HepG2 (cell line): ENCODE results near the gene ENO1. TPM values are rescaled to one million over a fixed set of nuclear protein-coding genes. Genes with fewer than 3 reads are reported as not detected.

Experiments
- DMTF1 ChIP-seq: sonication (generic); formaldehyde crosslinking; IDR thresholded peaks from 2 replicates; pipeline ENCODE4 v1.4.0; 2020; ENCODE audit warnings: mild to moderate bottlenecking, missing genetic modification reagents
- FOXA3 ChIP-seq: IDR thresholded peaks from 2 replicates; pipeline ENCODE4 v1.6.1; 2016; ENCODE audit warnings: missing genetic modification reagents, missing compliant biosample characterization
- FOXP1 ChIP-seq, 2 experiments: fragments of 450-650 bp in 1 of 2; IDR thresholded peaks; 2 replicates each; pipeline ENCODE4 v1.6.1; 2017 to 2018; ENCODE audit warnings: antibody characterized with exemption in 1 of 2
- IKZF4 ChIP-seq: sonication (generic); formaldehyde crosslinking; IDR thresholded peaks from 2 replicates; pipeline ENCODE4 v1.5.1; 2020; ENCODE audit warnings: borderline replicate concordance, mild to moderate bottlenecking, low read depth, missing genetic modification reagents; ENCODE audit errors: not compliant biosample characterization
- MIER3 ChIP-seq: IDR thresholded peaks from 2 replicates; pipeline ENCODE4 v1.6.1; 2016; ENCODE audit warnings: missing compliant biosample characterization, borderline replicate concordance
- REXO4 ChIP-seq: sonication (generic); formaldehyde crosslinking; IDR thresholded peaks from 2 replicates; pipeline ENCODE4 v1.8.0; 2022; ENCODE audit warnings: missing genetic modification reagents, mild to moderate bottlenecking, borderline replicate concordance
- ZHX1 ChIP-seq: sonication (generic); formaldehyde crosslinking; IDR thresholded peaks from 2 replicates; pipeline ENCODE4 v1.8.1; 2022; ENCODE audit warnings: low read depth, mild to moderate bottlenecking, missing genetic modification reagents
- ZNF12 ChIP-seq: sonication (generic); formaldehyde crosslinking; IDR thresholded peaks from 2 replicates; pipeline ENCODE4 v1.5.0; 2020; ENCODE audit warnings: missing genetic modification reagents
- ZNF33B ChIP-seq: sonication (generic); formaldehyde crosslinking; IDR thresholded peaks from 2 replicates; pipeline ENCODE4 v1.5.1; 2020; ENCODE audit warnings: mild to moderate bottlenecking, missing genetic modification reagents
- ZNF652 ChIP-seq: IDR thresholded peaks from 2 replicates; pipeline ENCODE4 v1.6.1; 2016; ENCODE audit warnings: low read depth, borderline replicate concordance
- ZNF83 ChIP-seq: sonication (generic); formaldehyde crosslinking; IDR thresholded peaks from 2 replicates; pipeline ENCODE4 v1.4.0; 2020; ENCODE audit warnings: missing genetic modification reagents, mild to moderate bottlenecking, borderline replicate concordance
- ZZZ3 ChIP-seq: sonication (generic); formaldehyde crosslinking; IDR thresholded peaks from 2 replicates; pipeline ENCODE4 v1.4.0; 2020; ENCODE audit warnings: missing genetic modification reagents, mild to moderate bottlenecking, borderline replicate concordance
- polyA plus RNA-seq, 8 experiments: library from polyadenylated mRNA; depleted of rRNA in 3 of 8; stranded (reverse) in 7 of 8; unstranded in 1 of 8; fragments of >200 nt; fragmentation: Illumina TruSeq in 4 of 8; extraction: Trizol in 4 of 8; gene quantifications; 2 replicates each; pipeline versions ENCODE4 v1.2.1 to v1.2.3, GENCODE V29; 2011 to 2016; ENCODE audit warnings: low read depth in 4 of 8, missing spikeins in 1 of 8, mixed read lengths in 1 of 8; ENCODE audit not compliant: insufficient read depth in 1 of 8
- total RNA-seq, 5 experiments: library from RNA; depleted of rRNA; stranded (reverse); fragments of >200 nt; fragmentation: Illumina TruSeq; extraction: Trizol; gene quantifications; 2 replicates each; pipeline ENCODE4 v1.2.3, GENCODE V29; 2016; ENCODE audit warnings: low read depth in 1 of 5
- TF ChIP-seq, protein P1 (sequence below): sonication (generic); formaldehyde crosslinking; IDR thresholded peaks from 2 replicates; pipeline ENCODE4 v1.5.1; 2020; ENCODE audit warnings: mild to moderate bottlenecking, moderate library complexity, missing genetic modification reagents
- TF ChIP-seq, protein P2 (sequence below): IDR thresholded peaks from 2 replicates; pipeline ENCODE4 v1.6.1; 2018; ENCODE audit warnings: missing genetic modification reagents, mild to moderate bottlenecking, missing compliant biosample characterization
- TF ChIP-seq, protein P3 (sequence below): sonication (generic); formaldehyde crosslinking; IDR thresholded peaks from 2 replicates; pipeline ENCODE4 v1.4.0; 2020; ENCODE audit warnings: missing genetic modification reagents

Gene ENO1
- total and polyA plus RNA-seq, 2 of the 13 experiments (the other 11 are each of a cell fraction or from before 2014, with no cell fraction given): 1,559 to 3,103 TPM

- TF ChIP-seq ZNF83 (CRISPR knock-in tag) (no peak), ZNF33B (CRISPR knock-in tag) (no peak), IKZF4 (no peak), FOXP1 (IDR thresholded peaks at IDR 0.05) (no peak), FOXP1 (CRISPR knock-in tag; IDR thresholded peaks at IDR 0.05) (peak; percentile 31; the same call in 1 of the 2 replicates), ZNF12 (CRISPR knock-in tag) (no peak), ZZZ3 (CRISPR knock-in tag) (no peak), ZNF652 (CRISPR knock-in tag) (no peak), ZHX1 (CRISPR knock-in tag) (no peak), DMTF1 (CRISPR knock-in tag) (no peak), MIER3 (CRISPR knock-in tag) (no peak), FOXA3 (peak; percentile 68), REXO4 (no peak)
- TF ChIP-seq, protein P1, sequence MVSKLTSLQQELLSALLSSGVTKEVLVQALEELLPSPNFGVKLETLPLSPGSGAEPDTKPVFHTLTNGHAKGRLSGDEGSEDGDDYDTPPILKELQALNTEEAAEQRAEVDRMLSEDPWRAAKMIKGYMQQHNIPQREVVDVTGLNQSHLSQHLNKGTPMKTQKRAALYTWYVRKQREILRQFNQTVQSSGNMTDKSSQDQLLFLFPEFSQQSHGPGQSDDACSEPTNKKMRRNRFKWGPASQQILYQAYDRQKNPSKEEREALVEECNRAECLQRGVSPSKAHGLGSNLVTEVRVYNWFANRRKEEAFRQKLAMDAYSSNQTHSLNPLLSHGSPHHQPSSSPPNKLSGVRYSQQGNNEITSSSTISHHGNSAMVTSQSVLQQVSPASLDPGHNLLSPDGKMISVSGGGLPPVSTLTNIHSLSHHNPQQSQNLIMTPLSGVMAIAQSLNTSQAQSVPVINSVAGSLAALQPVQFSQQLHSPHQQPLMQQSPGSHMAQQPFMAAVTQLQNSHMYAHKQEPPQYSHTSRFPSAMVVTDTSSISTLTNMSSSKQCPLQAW (CRISPR knock-in tag): peak; percentile 75
- TF ChIP-seq, protein P2, sequence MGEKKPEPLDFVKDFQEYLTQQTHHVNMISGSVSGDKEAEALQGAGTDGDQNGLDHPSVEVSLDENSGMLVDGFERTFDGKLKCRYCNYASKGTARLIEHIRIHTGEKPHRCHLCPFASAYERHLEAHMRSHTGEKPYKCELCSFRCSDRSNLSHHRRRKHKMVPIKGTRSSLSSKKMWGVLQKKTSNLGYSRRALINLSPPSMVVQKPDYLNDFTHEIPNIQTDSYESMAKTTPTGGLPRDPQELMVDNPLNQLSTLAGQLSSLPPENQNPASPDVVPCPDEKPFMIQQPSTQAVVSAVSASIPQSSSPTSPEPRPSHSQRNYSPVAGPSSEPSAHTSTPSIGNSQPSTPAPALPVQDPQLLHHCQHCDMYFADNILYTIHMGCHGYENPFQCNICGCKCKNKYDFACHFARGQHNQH (CRISPR knock-in tag): peak; percentile 83
- TF ChIP-seq, protein P3, sequence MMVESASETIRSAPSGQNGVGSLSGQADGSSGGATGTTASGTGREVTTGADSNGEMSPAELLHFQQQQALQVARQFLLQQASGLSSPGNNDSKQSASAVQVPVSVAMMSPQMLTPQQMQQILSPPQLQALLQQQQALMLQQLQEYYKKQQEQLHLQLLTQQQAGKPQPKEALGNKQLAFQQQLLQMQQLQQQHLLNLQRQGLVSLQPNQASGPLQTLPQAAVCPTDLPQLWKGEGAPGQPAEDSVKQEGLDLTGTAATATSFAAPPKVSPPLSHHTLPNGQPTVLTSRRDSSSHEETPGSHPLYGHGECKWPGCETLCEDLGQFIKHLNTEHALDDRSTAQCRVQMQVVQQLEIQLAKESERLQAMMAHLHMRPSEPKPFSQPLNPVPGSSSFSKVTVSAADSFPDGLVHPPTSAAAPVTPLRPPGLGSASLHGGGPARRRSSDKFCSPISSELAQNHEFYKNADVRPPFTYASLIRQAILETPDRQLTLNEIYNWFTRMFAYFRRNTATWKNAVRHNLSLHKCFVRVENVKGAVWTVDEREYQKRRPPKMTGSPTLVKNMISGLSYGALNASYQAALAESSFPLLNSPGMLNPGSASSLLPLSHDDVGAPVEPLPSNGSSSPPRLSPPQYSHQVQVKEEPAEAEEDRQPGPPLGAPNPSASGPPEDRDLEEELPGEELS (CRISPR knock-in tag): peak; percentile 40
Observed at GRCh38 chr1:8848663-8849386, 29.7 kb downstream of the ENO1 start (continued).
